PC-3 (cell line): ENCODE data around the gene ZNRF1. TPM values are rescaled to one million over a fixed set of nuclear protein-coding genes. Genes with fewer than 3 reads are reported as not detected.

Experiments
- ATAC-seq: fragments of 200-7000 bp; cut with Tn5 transposase; 2 replicates; pipeline ENCODE4 v1.9.1; 2020; ENCODE audit warnings: mild to moderate bottlenecking, moderate library complexity
- BruUV-seq: library from RNA; stranded (reverse); fragments of 400-500 nt; replicated peaks from 2 replicates; lab custom pipeline; 2021; lab: Mats Ljungman, UMichigan
- CTCF ChIA-PET: fragments of 300-600 bp; sonication (Branson Sonifier 250); formaldehyde crosslinking; loops from one replicate; lab custom pipeline; 2022; ENCODE audit warnings: antibody characterized with exemption; lab: Charles Lee
- POLR2A ChIA-PET: fragments of 300-600 bp; sonication (Branson Sonifier 250); formaldehyde crosslinking; loops from one replicate; lab custom pipeline; 2022; ENCODE audit warnings: antibody characterized with exemption; ENCODE audit not compliant: unreplicated experiment; lab: Charles Lee
- DNase-seq: peaks from one replicate; pipeline ENCODE4 v3.0.0-alpha.2; 2015
- H2AFZ ChIP-seq: fragments of 300-600 bp; sonication (generic); 2 replicates; pipeline ENCODE4 v1.6.0; 2016; ENCODE audit warnings: antibody characterized with exemption, low read length
- H3F3A ChIP-seq: fragments of 300-600 bp; sonication (generic); one replicate; pipeline ENCODE4 v1.6.0; 2017; ENCODE audit warnings: antibody characterized with exemption, low read length, control low read depth, mild to moderate bottlenecking; ENCODE audit not compliant: unreplicated experiment
- H3K27ac ChIP-seq: fragments of 300-600 bp; sonication (generic); 2 replicates; pipeline ENCODE4 v1.5.1; 2016; ENCODE audit warnings: mild to moderate bottlenecking, low read length
- H3K27me3 ChIP-seq: fragments of 300-600 bp; sonication (generic); 2 replicates; pipeline ENCODE4 v1.6.1; 2016; ENCODE audit warnings: low read length, mixed read lengths
- H3K36me3 ChIP-seq: fragments of 300-600 bp; sonication (generic); 2 replicates; pipeline ENCODE4 v1.6.1; 2016; ENCODE audit warnings: low read depth, mixed run types, low read length, mixed read lengths
- H3K4me1 ChIP-seq: fragments of 300-600 bp; sonication (generic); 2 replicates; pipeline ENCODE4 v1.5.1; 2016; ENCODE audit warnings: low read length; ENCODE audit not compliant: insufficient read depth
- H3K4me2 ChIP-seq: fragments of 300-600 bp; sonication (generic); 2 replicates; pipeline ENCODE4 v1.6.0; 2016; ENCODE audit warnings: low read length
- H3K4me3 ChIP-seq: fragments of 300-600 bp; sonication (generic); 2 replicates; pipeline ENCODE4 v1.5.1; 2016; ENCODE audit warnings: mild to moderate bottlenecking, low read length, mixed read lengths
- H3K79me2 ChIP-seq: fragments of 300-600 bp; sonication (generic); 2 replicates; pipeline ENCODE4 v1.6.1; 2017; ENCODE audit warnings: low read length, mixed read lengths
- H3K9ac ChIP-seq: fragments of 300-600 bp; sonication (generic); 2 replicates; pipeline ENCODE4 v1.6.0; 2016; ENCODE audit warnings: mild to moderate bottlenecking, low read length
- H3K9me2 ChIP-seq: fragments of 300-600 bp; sonication (generic); replicated peaks from 2 replicates; pipeline ENCODE4 v1.6.1; 2016; ENCODE audit warnings: mixed run types, low read length, mixed read lengths
- H3K9me3 ChIP-seq: fragments of 300-600 bp; sonication (generic); 2 replicates; pipeline ENCODE4 v1.6.1; 2016; ENCODE audit warnings: low read length, mixed read lengths
- H4K20me1 ChIP-seq: fragments of 300-600 bp; sonication (generic); 2 replicates; pipeline ENCODE4 v1.6.1; 2016; ENCODE audit warnings: low read length, mixed read lengths
- EZH2 ChIP-seq: fragments of 300-600 bp; sonication (generic); IDR thresholded peaks from one replicate; pipeline ENCODE4 v1.6.1; 2017; ENCODE audit warnings: antibody characterized with exemption, mild to moderate bottlenecking, low read length; ENCODE audit not compliant: unreplicated experiment
- EZH2phosphoT487 ChIP-seq: fragments of 300-600 bp; sonication (generic); IDR thresholded peaks from 2 replicates; pipeline ENCODE4 v1.6.1; 2018; ENCODE audit warnings: mild to moderate bottlenecking, antibody characterized with exemption, low read length, borderline replicate concordance
- intact Hi-C: fragments of 100-400 bp; cut with micrococcal nuclease; formaldehyde crosslinking; loops from 2 replicates; pipeline ENCODE4 v1.9.0; 2023
- total RNA-seq: library from RNA; depleted of rRNA; stranded (reverse); fragments of >200 nt; gene quantifications from 2 replicates; pipeline ENCODE4 v1.2.3, GENCODE V29; 2014
- TF ChIP-seq, protein P1 (sequence below): fragments of 300-600 bp; sonication (generic); conservative IDR thresholded peaks from 2 replicates; pipeline ENCODE4 v1.5.1; 2017; ENCODE audit warnings: antibody characterized with exemption, low read depth, mild to moderate bottlenecking, low read length

ZNRF1 gene
- total RNA-seq, 1 experiment from 2014 or later = 60.4 TPM

DNA sequence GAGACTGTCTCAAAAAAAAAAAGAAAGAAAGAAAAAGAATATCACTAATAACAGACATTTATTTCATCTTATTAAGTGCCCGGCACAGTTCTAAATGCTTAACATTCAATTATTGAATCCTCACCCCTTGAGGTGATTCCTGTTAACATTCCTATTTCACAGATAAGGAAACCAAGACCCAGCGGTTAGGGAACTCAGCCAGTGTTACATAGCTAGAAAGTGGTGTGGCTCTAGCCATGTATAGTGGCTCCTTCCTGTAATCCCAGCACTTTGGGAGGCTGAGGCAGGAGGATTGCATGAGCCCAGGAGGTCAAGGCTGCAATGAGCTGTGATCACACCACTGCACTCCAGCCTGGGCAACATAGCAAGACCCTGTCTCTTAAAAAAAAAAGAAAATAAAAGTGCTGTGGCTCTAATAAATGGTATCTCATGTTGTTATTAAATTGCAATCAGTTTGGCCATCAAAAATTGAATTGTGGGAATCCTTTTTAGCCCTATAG, 28.1 kb downstream of the ZNRF1 start:
- Histone ChIP-seq H3K9me2 (no peaks in the 10 kb centered on the region), H3K4me2 (no peak overlapping the region), H3K9ac (no peak overlapping the region), H3K27ac (no peak overlapping the region), H3K4me1 (peaks cover 24% of the 10 kb centered on the region), H3K4me3 (no peak overlapping the region), H3K36me3 (no peaks in the 10 kb centered on the region), H3K27me3 (no peaks in the 10 kb centered on the region), H2AFZ (no peak overlapping the region), H3K79me2 (peaks cover 78% of the 10 kb centered on the region), H3K9me3 (no peaks in the 10 kb centered on the region), H3F3A (peaks cover 7% of the 10 kb centered on the region), H4K20me1 (no peaks in the 10 kb centered on the region)
- TF ChIP-seq EZH2 (no peak), EZH2phosphoT487 (no peak)
- TF ChIP-seq, protein P1, sequence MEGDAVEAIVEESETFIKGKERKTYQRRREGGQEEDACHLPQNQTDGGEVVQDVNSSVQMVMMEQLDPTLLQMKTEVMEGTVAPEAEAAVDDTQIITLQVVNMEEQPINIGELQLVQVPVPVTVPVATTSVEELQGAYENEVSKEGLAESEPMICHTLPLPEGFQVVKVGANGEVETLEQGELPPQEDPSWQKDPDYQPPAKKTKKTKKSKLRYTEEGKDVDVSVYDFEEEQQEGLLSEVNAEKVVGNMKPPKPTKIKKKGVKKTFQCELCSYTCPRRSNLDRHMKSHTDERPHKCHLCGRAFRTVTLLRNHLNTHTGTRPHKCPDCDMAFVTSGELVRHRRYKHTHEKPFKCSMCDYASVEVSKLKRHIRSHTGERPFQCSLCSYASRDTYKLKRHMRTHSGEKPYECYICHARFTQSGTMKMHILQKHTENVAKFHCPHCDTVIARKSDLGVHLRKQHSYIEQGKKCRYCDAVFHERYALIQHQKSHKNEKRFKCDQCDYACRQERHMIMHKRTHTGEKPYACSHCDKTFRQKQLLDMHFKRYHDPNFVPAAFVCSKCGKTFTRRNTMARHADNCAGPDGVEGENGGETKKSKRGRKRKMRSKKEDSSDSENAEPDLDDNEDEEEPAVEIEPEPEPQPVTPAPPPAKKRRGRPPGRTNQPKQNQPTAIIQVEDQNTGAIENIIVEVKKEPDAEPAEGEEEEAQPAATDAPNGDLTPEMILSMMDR = no peak
- ATAC-seq (no peak), DNase-seq (no peak)
- no TSS peak for BruUV-seq
- CTCF ChIA-PET = interaction anchor here (0.6 kb wide), 1 partner anchor 92 kb away, joined by 5 read pairs; no protein-coding TSS in a partner anchor
- intact Hi-C loops = no loop called here
- POLR2A ChIA-PET = no interaction called here

DNA sequence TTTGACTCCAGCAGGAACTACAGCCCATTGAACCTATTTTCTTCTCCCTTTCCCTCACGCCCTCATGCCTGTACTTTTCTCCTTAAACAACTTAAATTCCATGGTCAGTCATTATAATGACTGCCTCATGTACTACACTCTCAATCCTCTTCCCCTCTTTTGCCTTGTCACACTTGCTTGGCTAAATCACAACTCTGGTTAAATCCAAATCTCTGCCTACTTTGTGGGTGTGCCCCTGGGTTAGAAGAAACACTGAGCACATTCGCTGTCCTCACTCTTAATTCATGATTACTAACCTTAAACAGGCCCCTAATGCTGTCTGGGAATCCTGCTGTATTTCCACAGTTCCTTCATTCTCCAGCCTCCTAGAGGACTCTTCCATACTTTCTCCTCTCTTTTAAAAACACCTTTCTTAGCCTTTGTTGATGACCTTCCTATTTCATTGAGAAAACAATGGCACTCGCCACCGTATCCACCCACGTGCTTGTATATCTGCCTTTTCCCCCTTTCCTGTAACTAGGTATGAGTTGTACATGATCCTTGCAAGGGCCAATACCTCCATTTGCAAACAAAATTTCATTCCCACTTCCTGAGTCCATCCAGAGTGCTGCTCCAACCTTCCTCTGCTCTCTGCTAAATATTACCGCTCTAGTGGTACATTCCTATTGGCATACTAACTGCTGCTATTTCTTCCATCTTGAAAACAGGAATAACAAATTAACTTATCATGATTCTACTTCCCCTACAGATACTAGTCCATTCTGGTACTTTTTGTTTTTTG, 28.9 kb downstream of the ZNRF1 start:
- Histone ChIP-seq H3K9me3 (no peaks in the 10 kb centered on the region), H3K4me1 (peaks cover 22% of the 10 kb centered on the region)
- ATAC-seq = no peak

More for the DNA sequence above, 28.9 kb downstream of the ZNRF1 start:
- POLR2A ChIA-PET = no interaction called here
- Histone ChIP-seq H3K4me3 (no peak overlapping the region), H2AFZ (no peak overlapping the region), H3K9ac (no peak overlapping the region), H3K79me2 (peaks cover 82% of the 10 kb centered on the region), H3K27me3 (no peaks in the 10 kb centered on the region), H3F3A (peaks cover 7% of the 10 kb centered on the region), H4K20me1 (no peaks in the 10 kb centered on the region), H3K9me2 (no peaks in the 10 kb centered on the region), H3K27ac (no peak overlapping the region), H3K4me2 (no peak overlapping the region), H3K36me3 (no peaks in the 10 kb centered on the region)
- intact Hi-C loops = no loop called here
- CTCF ChIA-PET = no interaction called here
- BruUV-seq = no TSS peak
- TF ChIP-seq EZH2phosphoT487 = no peak
- TF ChIP-seq, protein P1 = no peak
- no peak for TF ChIP-seq EZH2
- no peak for DNase-seq
